PFSK-1 (cell line): Measurements from ENCODE around the gene DNAJB5.

Experiments
- FOXP2 ChIP-seq: optimal IDR thresholded peaks from 2 replicates; pipeline ENCODE3; 2011; ENCODE audit warnings: borderline replicate concordance, control low read depth, inconsistent platforms; ENCODE audit not compliant: insufficient read depth; ENCODE audit errors: extremely low read length, extremely low read depth
- POLR2AphosphoS5 ChIP-seq: IDR thresholded peaks from 2 replicates; pipeline ENCODE4 v1.6.1; 2012; ENCODE audit warnings: low read depth, mild to moderate bottlenecking, control low read depth, low read length, moderate library complexity
- REST ChIP-seq, 2 experiments: IDR thresholded peaks; 2 replicates each; pipeline versions ENCODE4 v1.6.1 to v1.8.0; 2011 to 2012; ENCODE audit warnings: low read depth in 2 of 2, low read length in 2 of 2, control low read depth in 1 of 2, inconsistent platforms in 1 of 2, mild to moderate bottlenecking in 1 of 2, moderate library complexity in 1 of 2; ENCODE audit not compliant: insufficient read depth in 1 of 2
- SIN3A ChIP-seq: IDR thresholded peaks from 2 replicates; pipeline ENCODE4 v1.6.1; 2012; ENCODE audit warnings: mild to moderate bottlenecking, low read length, moderate library complexity, borderline replicate concordance; ENCODE audit not compliant: insufficient read depth
- TAF1 ChIP-seq: IDR thresholded peaks from 2 replicates; pipeline ENCODE4 v1.6.1; 2012; ENCODE audit warnings: low read length, control low read depth, borderline replicate concordance; ENCODE audit not compliant: insufficient read depth

GRCh38 chr9:35042891-35043545 is 53.5 kb downstream of the DNAJB5 start:
- no peak for TF ChIP-seq REST (IDR thresholded peaks at IDR 0.05; ENCODE audit: insufficient read depth in 1 of 2, low read depth in 2 of 2, low read length in 2 of 2)
- no peak for TF ChIP-seq POLR2AphosphoS5
- no peak for TF ChIP-seq FOXP2
- no peak for TF ChIP-seq SIN3A
- no peak for TF ChIP-seq TAF1
